H9 (cell line): ENCODE results near the gene POP4. TPM values are rescaled to one million over a fixed set of nuclear protein-coding genes. Genes with fewer than 3 reads are reported as not detected.

ENCODE experiments used
- DNase-seq: peaks from one replicate; pipeline ENCODE4 v3.0.0-alpha.2; 2017
- H2AFZ ChIP-seq: one replicate; pipeline ENCODE4 v1.6.1; 2013; ENCODE audit warnings: mild to moderate bottlenecking, low read length, control low read depth, moderate library complexity
- H2AK5ac ChIP-seq: 2 replicates; pipeline ENCODE4 v1.6.1; 2013; ENCODE audit warnings: low read length, control low read depth, mixed read lengths; ENCODE audit not compliant: insufficient read length
- H2BK120ac ChIP-seq: one replicate; pipeline ENCODE4 v1.6.1; 2013; ENCODE audit warnings: low read depth, mild to moderate bottlenecking, low read length, control low read depth, inconsistent platforms; ENCODE audit not compliant: poor library complexity, severe bottlenecking
- H2BK12ac ChIP-seq: 2 replicates; pipeline ENCODE4 v1.6.1; 2013; ENCODE audit warnings: low read length, control low read depth, mixed read lengths, low read depth; ENCODE audit not compliant: insufficient read length
- H2BK15ac ChIP-seq: 2 replicates; pipeline ENCODE4 v1.6.1; 2013; ENCODE audit warnings: low read depth, low read length, control low read depth
- H2BK20ac ChIP-seq: one replicate; pipeline ENCODE4 v1.6.1; 2013; ENCODE audit warnings: low read depth, mild to moderate bottlenecking, low read length, control low read depth, inconsistent platforms; ENCODE audit not compliant: poor library complexity, severe bottlenecking
- H2BK5ac ChIP-seq: 2 replicates; pipeline ENCODE4 v1.6.1; 2013; ENCODE audit warnings: low read length, control low read depth, mixed read lengths; ENCODE audit not compliant: insufficient read length
- H3K14ac ChIP-seq: 2 replicates; pipeline ENCODE4 v1.6.1; 2013; ENCODE audit warnings: low read length, control low read depth; ENCODE audit not compliant: insufficient read depth
- H3K18ac ChIP-seq: 2 replicates; pipeline ENCODE4 v1.6.1; 2013; ENCODE audit warnings: low read depth, mild to moderate bottlenecking, mixed read lengths, low read length, control low read depth; ENCODE audit not compliant: insufficient read length
- H3K23ac ChIP-seq: 2 replicates; pipeline ENCODE4 v1.6.1; 2013; ENCODE audit warnings: low read length, control low read depth, mixed read lengths, low read depth; ENCODE audit not compliant: insufficient read length
- H3K23me2 ChIP-seq: 2 replicates; pipeline ENCODE4 v1.6.1; 2013; ENCODE audit warnings: low read depth, mild to moderate bottlenecking, mixed read lengths, low read length, control low read depth; ENCODE audit not compliant: insufficient read length, poor library complexity, severe bottlenecking
- H3K27ac ChIP-seq: 2 replicates; pipeline ENCODE4 v1.5.1; 2013; ENCODE audit warnings: low read length, control low read depth, mixed read lengths, low read depth; ENCODE audit not compliant: insufficient read length
- H3K27me3 ChIP-seq: 2 replicates; pipeline ENCODE4 v1.6.1; 2013; ENCODE audit warnings: low read length, control low read depth, inconsistent platforms; ENCODE audit not compliant: insufficient read depth
- H3K4ac ChIP-seq: 2 replicates; pipeline ENCODE4 v1.6.1; 2013; ENCODE audit warnings: low read depth, mild to moderate bottlenecking, control low read depth, inconsistent platforms, low read length, moderate library complexity
- H3K4me1 ChIP-seq: 2 replicates; pipeline ENCODE4 v1.6.1; 2013; ENCODE audit warnings: low read length, control low read depth, inconsistent platforms; ENCODE audit not compliant: insufficient read depth
- H3K4me2 ChIP-seq: 2 replicates; pipeline ENCODE4 v1.6.1; 2013; ENCODE audit warnings: low read length, control low read depth, mixed read lengths; ENCODE audit not compliant: insufficient read length, insufficient read depth
- H3K56ac ChIP-seq: 2 replicates; pipeline ENCODE4 v1.6.1; 2013; ENCODE audit warnings: low read depth, mild to moderate bottlenecking, mixed read lengths, low read length, control low read depth; ENCODE audit not compliant: insufficient read length
- H3K79me1 ChIP-seq: 2 replicates; pipeline ENCODE4 v1.6.1; 2013; ENCODE audit warnings: low read depth, mild to moderate bottlenecking, moderate library complexity, low read length, control low read depth, inconsistent platforms; ENCODE audit not compliant: insufficient read depth, poor library complexity, severe bottlenecking
- H3K79me2 ChIP-seq: 2 replicates; pipeline ENCODE4 v1.6.1; 2013; ENCODE audit warnings: low read length, control low read depth, inconsistent platforms; ENCODE audit not compliant: insufficient read depth
- H3K9ac ChIP-seq: 2 replicates; pipeline ENCODE4 v1.6.1; 2013; ENCODE audit warnings: low read length, control low read depth, mixed read lengths; ENCODE audit not compliant: insufficient read length; ENCODE audit errors: extremely low read depth
- H3K9me3 ChIP-seq: one replicate; pipeline ENCODE4 v1.6.1; 2013; ENCODE audit warnings: low read depth, low read length, inconsistent platforms; ENCODE audit not compliant: control insufficient read depth
- H3T11ph ChIP-seq: one replicate; pipeline ENCODE4 v1.6.1; 2013; ENCODE audit warnings: mild to moderate bottlenecking, low read length, control low read depth, inconsistent platforms
- H4K20me1 ChIP-seq: one replicate; pipeline ENCODE4 v1.6.1; 2013; ENCODE audit not compliant: control insufficient read depth, insufficient read length, insufficient read depth
- H4K5ac ChIP-seq: 2 replicates; pipeline ENCODE4 v1.6.1; 2013; ENCODE audit warnings: low read depth, mild to moderate bottlenecking, mixed read lengths, low read length, control low read depth; ENCODE audit not compliant: insufficient read length
- H4K8ac ChIP-seq: replicated peaks from 2 replicates; pipeline ENCODE4 v1.6.1; 2013; ENCODE audit warnings: low read length, control low read depth, mixed read lengths, low read depth; ENCODE audit not compliant: insufficient read length
- H4K91ac ChIP-seq: 2 replicates; pipeline ENCODE4 v1.6.1; 2013; ENCODE audit warnings: low read depth, mild to moderate bottlenecking, moderate library complexity, mixed read lengths, low read length, control low read depth; ENCODE audit not compliant: insufficient read length
- H3K27ac Mint-ChIP-seq, 3 experiments: 2 replicates in 2 of 3; 3 replicates in 1 of 3; pipeline ENCODE4 v1.8.0; 2020 to 2021; ENCODE audit warnings: mixed read lengths in 3 of 3, mild to moderate bottlenecking in 1 of 3, moderate library complexity in 1 of 3
- H3K27me3 Mint-ChIP-seq: 2 replicates; pipeline ENCODE4 v1.8.0; 2021; ENCODE audit warnings: low read depth, mild to moderate bottlenecking, moderate library complexity, mixed read lengths
- H3K36me3 Mint-ChIP-seq, 3 experiments: 2 replicates in 2 of 3; 3 replicates in 1 of 3; pipeline ENCODE4 v1.8.0; 2020 to 2021; ENCODE audit warnings: low read depth in 3 of 3, mixed read lengths in 3 of 3; ENCODE audit not compliant: insufficient read depth in 1 of 3
- H3K4me1 Mint-ChIP-seq, 2 experiments: 2 replicates each; pipeline ENCODE4 v1.8.0; 2020; ENCODE audit warnings: mixed read lengths in 2 of 2
- H3K4me3 Mint-ChIP-seq, 2 experiments: 2 replicates in 1 of 2; 3 replicates in 1 of 2; pipeline ENCODE4 v1.8.0; 2020 to 2021; ENCODE audit warnings: mild to moderate bottlenecking in 2 of 2, mixed read lengths in 2 of 2, moderate library complexity in 1 of 2
- H3K9me3 Mint-ChIP-seq, 2 experiments: 2 replicates in 1 of 2; 3 replicates in 1 of 2; pipeline ENCODE4 v1.8.0; 2020; ENCODE audit warnings: mild to moderate bottlenecking in 2 of 2, mixed read lengths in 2 of 2, moderate library complexity in 1 of 2
- WGBS: extraction: QIAGEN DNeasy Blood & Tissue Kit; methylation state at CpG from one replicate; pipeline ENCODE4 v1.1.7; 2013; ENCODE audit warnings: missing lambda C conversion rate, low lambda C conversion rate, mixed read lengths; ENCODE audit not compliant: insufficient read length; ENCODE audit errors: extremely low coverage; 5-methylcytosine and 5-hydroxymethylcytosine counted together
- total RNA-seq: library from RNA; stranded (reverse); gene quantifications from 2 replicates; pipeline ENCODE4 v1.2.1, GENCODE V29; 2021
- TF ChIP-seq, protein P1 (sequence below): fragments of 200-600 bp; sonication (generic); conservative IDR thresholded peaks from 3 replicates; pipeline ENCODE4 v1.8.0; 2021; ENCODE audit warnings: antibody characterized with exemption, mild to moderate bottlenecking

POP4 gene
- total RNA-seq, 1 experiment from 2014 or later, result 51.4 TPM

DNA sequence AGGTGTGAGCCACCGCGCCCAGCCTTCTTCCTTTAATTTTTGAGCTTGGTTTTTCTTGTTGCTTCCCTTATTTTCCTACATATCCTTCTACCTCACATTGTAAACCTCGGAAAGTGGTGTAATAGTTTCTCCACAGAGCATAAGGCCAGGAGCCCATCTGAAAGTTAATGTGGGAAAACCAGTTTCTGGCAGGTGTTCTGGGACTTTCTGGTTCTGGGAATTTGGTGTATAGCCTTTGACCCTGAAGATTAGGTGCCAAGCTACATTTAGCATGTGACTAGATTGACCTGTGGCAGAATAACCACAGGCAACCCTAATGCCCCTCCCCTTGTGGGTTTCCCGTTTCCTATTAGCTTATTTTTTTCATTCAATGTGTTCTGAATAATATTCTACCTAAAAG lies 8.7 kb downstream of the POP4 start:
- no peak overlapping the region for H3K4me3 Mint-ChIP-seq
- H3K9me3 Mint-ChIP-seq, result no peaks in the 10 kb centered on the region

More for the DNA sequence above, 8.7 kb downstream of the POP4 start:
- no peak overlapping the region for H2AK5ac ChIP-seq
- H2BK15ac ChIP-seq, result no peak overlapping the region
- H3K4me1 Mint-ChIP-seq, result peaks cover 0 to 4% of the 10 kb centered on the region in 2 experiments; a peak in 2 of 4 replicates
- H3K9me3 ChIP-seq, result no peaks in the 10 kb centered on the region
- H3K14ac ChIP-seq, result no peak overlapping the region
- H3K9ac ChIP-seq, result no peak overlapping the region
- no peak overlapping the region for H4K91ac ChIP-seq
- no peaks in the 10 kb centered on the region for H3K27me3 ChIP-seq
- no peak overlapping the region for H3K27ac Mint-ChIP-seq
- peaks cover 19 to 50% (median 34%) of the 10 kb centered on the region in 3 experiments for H3K36me3 Mint-ChIP-seq
- H2BK20ac ChIP-seq, result no peak overlapping the region
- WGBS, result no CpG with 5 or more reads among the region's 4 CpGs
- TF ChIP-seq, protein P1, sequence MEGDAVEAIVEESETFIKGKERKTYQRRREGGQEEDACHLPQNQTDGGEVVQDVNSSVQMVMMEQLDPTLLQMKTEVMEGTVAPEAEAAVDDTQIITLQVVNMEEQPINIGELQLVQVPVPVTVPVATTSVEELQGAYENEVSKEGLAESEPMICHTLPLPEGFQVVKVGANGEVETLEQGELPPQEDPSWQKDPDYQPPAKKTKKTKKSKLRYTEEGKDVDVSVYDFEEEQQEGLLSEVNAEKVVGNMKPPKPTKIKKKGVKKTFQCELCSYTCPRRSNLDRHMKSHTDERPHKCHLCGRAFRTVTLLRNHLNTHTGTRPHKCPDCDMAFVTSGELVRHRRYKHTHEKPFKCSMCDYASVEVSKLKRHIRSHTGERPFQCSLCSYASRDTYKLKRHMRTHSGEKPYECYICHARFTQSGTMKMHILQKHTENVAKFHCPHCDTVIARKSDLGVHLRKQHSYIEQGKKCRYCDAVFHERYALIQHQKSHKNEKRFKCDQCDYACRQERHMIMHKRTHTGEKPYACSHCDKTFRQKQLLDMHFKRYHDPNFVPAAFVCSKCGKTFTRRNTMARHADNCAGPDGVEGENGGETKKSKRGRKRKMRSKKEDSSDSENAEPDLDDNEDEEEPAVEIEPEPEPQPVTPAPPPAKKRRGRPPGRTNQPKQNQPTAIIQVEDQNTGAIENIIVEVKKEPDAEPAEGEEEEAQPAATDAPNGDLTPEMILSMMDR, result no peak
- H3K4me2 ChIP-seq, result no peak overlapping the region
- H3K79me2 ChIP-seq, result no peaks in the 10 kb centered on the region
- no peak overlapping the region for H2BK12ac ChIP-seq
- H3K18ac ChIP-seq, result no peak overlapping the region
- H3K27me3 Mint-ChIP-seq, result no peaks in the 10 kb centered on the region
- H3K23me2 ChIP-seq, result no peaks in the 10 kb centered on the region
- H4K8ac ChIP-seq, result no peak overlapping the region
- H4K20me1 ChIP-seq, result no peaks in the 10 kb centered on the region
- no peaks in the 10 kb centered on the region for H3K4me1 ChIP-seq
- no peaks in the 10 kb centered on the region for H3K79me1 ChIP-seq
- H3T11ph ChIP-seq, result no peak overlapping the region
- H3K4ac ChIP-seq, result no peak overlapping the region
- no peak overlapping the region for H3K56ac ChIP-seq
- no peak overlapping the region for H3K23ac ChIP-seq
- H4K5ac ChIP-seq, result no peak overlapping the region
- no peak overlapping the region for H2BK120ac ChIP-seq
- DNase-seq, result no peak
- no peak overlapping the region for H2AFZ ChIP-seq
- H3K27ac ChIP-seq, result no peak overlapping the region
- H2BK5ac ChIP-seq, result no peak overlapping the region
